Epithelial cell of esophagus (primary cell): ENCODE data around the gene HDGFL1.
A peak's percentile ranks its signal among the peaks of the same experiment; 100 is the strongest.

ENCODE experiments used
- DNase-seq: peaks from one replicate; pipeline ENCODE4 v3.0.0; 2010; ENCODE audit warnings: low read depth
- H3K4me3 ChIP-seq: 2 replicates; pipeline ENCODE4 v1.5.1; 2011; ENCODE audit warnings: mild to moderate bottlenecking, low read length, control low read depth
- CTCF ChIP-seq: IDR thresholded peaks from 2 replicates; pipeline ENCODE4 v1.5.1; 2011; ENCODE audit warnings: low read depth, mild to moderate bottlenecking, low read length, control low read depth, inconsistent platforms; ENCODE audit not compliant: insufficient read depth; ENCODE audit errors: missing control alignments

The HDGFL1 gene

GRCh38 chr6:22544476-22544875 lies 24.9 kb upstream of the HDGFL1 start:
- no peak for DNase-seq
- H3K4me3 ChIP-seq: no peak overlapping the region
- no peak for TF ChIP-seq CTCF

- DNase-seq: peak; percentile 52
- TF ChIP-seq CTCF: no peak
- H3K4me3 ChIP-seq: no peak overlapping the region
Measured at GRCh38 chr6:22545051-22545450, 24.3 kb upstream of the HDGFL1 start.

- DNase-seq: no peak
- TF ChIP-seq CTCF: no peak
- H3K4me3 ChIP-seq: no peak overlapping the region
Measured at GRCh38 chr6:22546236-22546635, 23.1 kb upstream of the HDGFL1 start.

- DNase-seq: no peak
- no peak overlapping the region for H3K4me3 ChIP-seq
- no peak for TF ChIP-seq CTCF
Measured at GRCh38 chr6:22550971-22551670, 18.2 kb upstream of the HDGFL1 start.

GRCh38 chr6:22556266-22556665 lies 13.1 kb upstream of the HDGFL1 start:
- H3K4me3 ChIP-seq: no peak overlapping the region
- TF ChIP-seq CTCF: no peak
- DNase-seq: no peak

GRCh38 chr6:22557007-22557406 lies 12.4 kb upstream of the HDGFL1 start:
- no peak for TF ChIP-seq CTCF
- H3K4me3 ChIP-seq: no peak overlapping the region
- DNase-seq: no peak

- DNase-seq: peak; percentile 8
- no peak for TF ChIP-seq CTCF
- H3K4me3 ChIP-seq: no peak overlapping the region
Measured at GRCh38 chr6:22558288-22558882, 11.0 kb upstream of the HDGFL1 start.
